Activated CD4-positive, alpha-beta T cell treated with anti-CD3 and anti-CD28 coated beads, Interleukin-2, amount 50 U/mL, for 4 hours (primary cell): Measurements from ENCODE around the gene PDLIM5.

ENCODE experiments used
- DNase-seq, 2 experiments: peaks; one replicate each; pipeline ENCODE4 v3.0.0-alpha.2; 2020

PDLIM5 gene

DNA sequence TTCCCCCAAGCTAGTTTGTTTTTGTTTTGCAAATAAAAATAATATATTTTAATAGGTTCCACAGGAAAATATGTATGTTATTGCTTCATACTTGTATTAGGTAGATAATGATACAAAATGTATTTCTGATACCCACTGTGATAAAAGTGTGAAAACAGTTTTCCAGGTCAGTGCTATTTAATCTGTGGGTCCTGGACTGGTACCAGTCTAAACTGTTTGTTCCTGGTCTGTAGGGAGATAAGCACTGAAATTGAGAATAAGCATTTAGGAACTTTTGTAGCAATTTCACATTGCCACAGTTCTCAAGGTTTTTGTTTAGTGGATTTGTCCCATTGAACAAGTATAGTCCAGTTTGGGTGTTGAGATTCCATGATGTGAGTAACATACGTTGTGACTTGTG lies 110.5 kb downstream of the PDLIM5 start:
- DNase-seq: no peak

DNA sequence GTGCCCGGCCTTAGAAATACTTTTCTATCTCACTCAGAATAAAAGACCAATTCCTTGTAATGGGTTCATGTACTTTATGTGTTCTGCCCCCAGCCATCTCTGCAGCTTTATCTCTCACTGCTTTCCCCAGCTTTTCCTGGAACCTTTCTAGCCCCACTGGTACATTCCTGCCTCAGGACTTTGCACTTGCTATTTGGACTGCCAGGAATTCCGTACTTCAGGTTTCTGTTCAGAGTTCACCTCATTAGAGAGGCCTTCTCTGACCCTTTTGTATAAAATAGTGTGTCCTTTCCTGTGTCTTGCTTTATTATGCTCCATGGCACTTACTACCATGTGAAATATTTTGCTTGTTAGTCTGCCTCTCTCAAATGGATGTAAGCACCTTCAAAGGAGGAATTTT lies 112.5 kb downstream of the PDLIM5 start:
- DNase-seq: no peak

DNA sequence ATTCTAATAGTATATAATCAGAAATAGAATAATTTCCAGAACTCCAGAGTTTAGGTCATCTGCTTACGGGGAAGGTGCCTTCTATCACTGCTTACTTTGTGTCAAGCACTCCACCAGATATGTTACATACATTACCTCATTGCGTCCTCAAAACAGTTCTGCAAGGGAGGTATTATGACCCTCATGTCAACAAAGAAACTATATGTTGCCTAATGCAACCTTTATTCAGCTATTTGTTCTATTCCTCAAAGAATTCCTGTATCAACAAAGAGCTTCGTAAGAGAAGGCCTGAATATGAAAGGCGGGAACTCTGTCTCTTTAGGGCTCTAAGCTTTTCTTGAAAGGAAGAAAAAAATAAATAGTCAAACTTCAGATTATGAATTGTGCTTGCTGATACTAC lies 114.7 kb downstream of the PDLIM5 start:
- DNase-seq: no peak

DNA sequence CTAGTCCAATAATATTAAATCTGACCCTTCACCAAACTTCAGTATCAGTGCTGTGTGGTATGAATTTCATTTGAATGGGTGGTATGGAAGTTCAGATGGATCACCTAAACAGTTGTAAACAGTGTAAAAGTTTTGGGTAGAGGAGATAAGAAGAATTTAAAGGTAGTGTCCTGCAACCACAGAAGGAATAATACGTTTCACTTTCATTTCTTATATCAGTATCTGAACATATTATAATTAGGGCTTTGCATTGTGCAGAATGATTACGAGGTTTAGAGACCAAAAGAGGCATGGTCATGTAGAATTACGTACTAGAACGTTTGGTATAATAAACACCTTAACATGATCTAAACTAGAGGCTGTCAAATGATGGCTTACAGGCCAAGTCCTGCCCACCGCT lies 116.1 kb downstream of the PDLIM5 start:
- DNase-seq: no peak

DNA sequence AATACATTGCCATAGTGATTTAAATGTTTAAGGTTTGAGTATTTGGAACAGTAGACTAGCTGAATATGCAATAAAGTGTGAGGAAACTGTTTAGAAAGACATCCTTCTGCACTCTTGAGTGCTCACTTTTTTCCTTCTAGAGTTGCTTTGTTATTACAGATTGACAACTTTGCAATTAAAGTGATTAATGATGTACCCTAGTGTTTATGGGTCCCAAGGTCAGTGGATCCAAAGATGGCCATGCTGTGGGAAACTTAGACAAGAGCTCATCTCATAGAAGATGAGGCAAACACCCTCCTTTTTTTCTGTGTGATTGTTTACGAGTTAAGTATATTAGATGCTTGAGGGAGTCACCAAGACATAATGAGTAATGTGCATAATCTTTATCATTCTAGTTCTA lies 118.8 kb downstream of the PDLIM5 start:
- no peak for DNase-seq

DNA sequence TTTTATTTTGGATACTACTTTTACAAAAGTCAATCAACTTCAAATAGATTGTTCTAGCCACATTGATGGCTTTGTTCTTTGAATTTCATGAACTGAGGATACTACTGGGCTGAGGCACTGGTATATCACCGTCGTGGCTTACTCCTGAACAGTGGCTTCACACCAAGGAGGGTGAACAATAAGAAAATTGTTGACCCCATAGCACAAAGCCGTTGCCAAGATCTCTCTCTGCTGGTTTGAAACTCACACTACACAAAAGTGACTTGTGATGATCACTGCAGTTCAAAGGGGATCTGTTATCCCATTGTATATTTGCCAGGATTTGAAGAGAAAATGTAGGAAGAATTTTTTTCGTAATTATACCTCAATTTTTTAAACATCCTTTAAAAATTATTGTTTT lies 119.6 kb downstream of the PDLIM5 start:
- DNase-seq: no peak

DNA sequence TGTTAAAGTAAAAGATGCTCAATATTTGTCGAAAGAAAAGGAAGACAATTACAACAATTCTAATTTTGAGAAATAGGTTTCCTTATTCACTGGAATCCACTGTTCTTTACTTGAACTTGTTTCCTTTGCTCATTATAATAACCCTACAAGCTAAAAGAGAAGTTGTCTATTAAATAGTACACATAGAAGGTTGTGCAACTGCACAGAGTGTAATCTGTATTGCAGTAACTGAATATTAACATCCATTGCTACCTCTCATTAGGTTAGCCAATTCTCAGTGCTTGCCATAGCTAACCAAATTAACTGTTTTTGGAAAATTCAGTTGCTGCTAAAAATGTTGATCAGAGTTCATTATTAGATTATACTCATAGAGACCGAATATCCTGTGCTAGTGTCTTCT lies 120.0 kb downstream of the PDLIM5 start:
- DNase-seq: no peak

DNA sequence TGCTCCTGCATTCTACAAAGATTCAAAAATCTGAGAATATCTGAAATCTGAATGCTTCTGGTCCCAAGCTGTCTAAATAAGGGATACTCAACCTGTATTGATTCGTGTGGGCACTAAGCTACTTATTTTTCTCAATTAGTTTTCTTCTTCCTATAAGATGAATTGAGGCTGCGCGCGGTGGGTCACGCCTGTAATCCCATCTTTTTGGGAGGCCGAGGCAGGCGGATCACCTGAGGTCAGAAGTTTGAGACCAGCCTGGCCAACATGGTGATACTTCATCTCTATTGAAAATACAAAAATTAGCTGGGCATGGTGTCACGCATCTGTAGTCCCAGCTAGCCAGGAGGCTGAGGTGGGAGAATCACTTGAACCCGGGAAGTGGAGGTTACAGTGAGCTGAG lies 122.3 kb downstream of the PDLIM5 start:
- no peak for DNase-seq

DNA sequence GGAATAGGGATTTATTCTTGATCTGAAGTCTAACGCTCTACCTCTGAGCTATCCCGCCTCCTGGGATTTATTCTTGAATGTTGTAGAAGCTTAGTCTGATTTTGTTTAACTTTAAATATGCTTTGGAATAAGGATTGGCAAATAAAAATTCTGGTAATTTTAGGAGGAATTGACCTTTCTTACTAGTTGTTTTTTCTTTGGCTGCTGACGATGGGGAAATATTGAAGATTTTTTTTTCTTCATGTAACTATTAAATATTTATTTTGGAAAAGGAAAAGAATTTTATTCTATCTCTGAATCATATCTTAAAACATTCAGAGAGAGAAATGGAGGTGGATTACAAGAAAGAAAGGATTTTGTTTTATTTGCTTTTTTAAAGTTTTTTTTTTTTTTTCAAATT lies 122.9 kb downstream of the PDLIM5 start:
- DNase-seq: no peak

DNA sequence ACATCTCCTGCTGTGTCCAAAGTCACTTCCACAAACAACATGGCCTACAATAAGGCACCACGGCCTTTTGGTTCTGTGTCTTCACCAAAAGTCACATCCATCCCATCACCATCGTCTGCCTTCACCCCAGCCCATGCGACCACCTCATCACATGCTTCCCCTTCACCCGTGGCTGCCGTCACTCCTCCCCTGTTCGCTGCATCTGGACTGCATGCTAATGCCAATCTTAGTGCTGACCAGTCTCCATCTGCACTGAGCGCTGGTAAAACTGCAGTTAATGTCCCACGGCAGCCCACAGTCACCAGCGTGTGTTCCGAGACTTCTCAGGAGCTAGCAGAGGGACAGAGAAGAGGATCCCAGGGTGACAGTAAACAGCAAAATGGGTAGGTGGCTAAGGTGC lies 123.9 kb downstream of the PDLIM5 start:
- no peak for DNase-seq

DNA sequence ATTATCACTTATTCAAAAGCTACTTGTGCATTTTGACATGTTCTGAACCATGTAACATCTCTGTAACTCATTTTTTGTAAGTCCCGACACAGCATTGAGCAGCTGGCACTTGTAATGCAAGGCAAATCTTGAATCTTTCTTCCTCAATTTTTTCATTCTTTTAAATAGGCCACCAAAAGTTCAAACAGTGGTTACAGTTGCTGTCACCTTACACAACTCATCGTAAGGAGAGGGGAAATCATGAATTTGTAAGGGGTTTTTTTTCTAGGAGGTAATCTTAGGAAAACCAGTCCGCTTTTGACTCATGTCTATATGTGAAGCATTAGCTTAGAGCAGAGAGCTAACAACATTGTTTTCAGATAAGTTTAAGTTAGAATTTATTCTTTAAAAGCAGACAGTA lies 124.5 kb downstream of the PDLIM5 start:
- no peak for DNase-seq

DNA sequence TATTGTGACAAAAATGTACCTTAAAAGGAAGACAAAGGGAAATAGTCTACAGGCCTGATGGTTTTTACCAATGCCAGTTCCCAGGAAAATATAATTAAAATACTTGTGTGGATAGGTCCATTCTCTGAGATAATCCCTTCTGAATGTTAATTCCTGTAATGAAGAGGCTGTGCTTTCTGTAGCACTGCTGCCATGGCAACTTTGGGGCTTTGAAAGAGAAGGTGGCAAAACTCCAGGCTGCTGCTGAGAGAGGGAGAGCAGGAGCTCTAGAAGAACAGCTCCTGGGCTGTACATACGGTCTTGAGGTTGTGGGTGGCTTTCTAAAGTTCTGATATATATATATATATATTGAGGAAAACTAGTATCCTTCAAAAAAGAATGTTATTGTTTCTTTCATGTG lies 125.4 kb downstream of the PDLIM5 start:
- DNase-seq: no peak

DNA sequence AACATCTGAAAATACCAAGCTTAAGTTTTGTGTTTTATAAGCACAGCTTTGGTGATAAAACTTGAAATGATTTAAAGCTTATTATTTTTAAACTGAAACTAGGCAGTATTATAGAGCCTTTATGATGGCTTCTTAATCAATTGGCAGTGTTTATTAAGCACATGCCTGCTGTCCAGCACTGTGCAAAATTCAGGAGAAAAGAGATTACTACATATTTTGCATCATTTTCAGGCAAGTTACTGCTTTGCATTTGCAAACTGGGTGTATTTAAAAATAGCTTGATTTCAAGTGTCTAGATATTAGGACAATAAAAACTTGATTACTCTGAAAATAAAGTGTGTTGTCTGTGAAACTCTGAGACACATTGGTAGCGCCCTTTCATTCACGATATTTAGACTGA lies 126.5 kb downstream of the PDLIM5 start:
- DNase-seq: no peak

DNA sequence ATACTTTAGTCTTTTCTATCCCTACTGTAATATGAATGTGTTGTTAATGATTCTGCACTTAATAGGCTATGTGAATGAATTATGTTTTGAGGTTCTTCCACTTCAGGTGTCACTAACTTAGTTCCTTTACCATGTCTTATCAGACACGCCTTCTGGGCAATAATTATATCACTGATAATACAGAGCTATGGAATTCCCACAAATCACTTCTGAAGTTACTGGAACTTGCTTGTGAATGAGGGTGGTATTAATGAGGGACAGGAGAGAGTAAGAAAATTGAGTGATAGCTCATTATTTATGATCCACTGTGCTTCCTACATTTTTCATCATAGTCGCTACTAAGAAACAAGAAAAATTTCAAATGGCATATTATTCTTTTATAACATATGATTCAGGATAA lies 130.0 kb downstream of the PDLIM5 start:
- DNase-seq: no peak

DNA sequence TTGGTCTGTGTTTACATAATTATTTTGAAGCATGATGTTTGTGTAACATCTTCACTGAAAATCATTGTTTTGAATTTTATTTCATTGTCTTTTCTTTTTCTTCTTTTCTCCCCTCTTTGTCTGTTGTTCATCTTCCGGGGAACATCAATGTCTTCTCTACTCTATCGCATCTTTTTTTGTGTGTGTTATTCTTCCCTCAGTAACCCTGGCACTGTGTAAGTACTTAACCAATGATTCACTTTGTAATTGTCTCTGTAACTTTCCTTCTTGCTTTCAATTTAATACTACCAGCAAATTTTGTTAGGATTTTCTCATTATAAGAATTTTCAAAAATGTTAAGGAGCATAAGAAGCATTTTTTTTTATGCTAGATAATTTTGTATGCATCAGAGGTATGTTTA lies 130.8 kb downstream of the PDLIM5 start:
- DNase-seq: no peak

DNA sequence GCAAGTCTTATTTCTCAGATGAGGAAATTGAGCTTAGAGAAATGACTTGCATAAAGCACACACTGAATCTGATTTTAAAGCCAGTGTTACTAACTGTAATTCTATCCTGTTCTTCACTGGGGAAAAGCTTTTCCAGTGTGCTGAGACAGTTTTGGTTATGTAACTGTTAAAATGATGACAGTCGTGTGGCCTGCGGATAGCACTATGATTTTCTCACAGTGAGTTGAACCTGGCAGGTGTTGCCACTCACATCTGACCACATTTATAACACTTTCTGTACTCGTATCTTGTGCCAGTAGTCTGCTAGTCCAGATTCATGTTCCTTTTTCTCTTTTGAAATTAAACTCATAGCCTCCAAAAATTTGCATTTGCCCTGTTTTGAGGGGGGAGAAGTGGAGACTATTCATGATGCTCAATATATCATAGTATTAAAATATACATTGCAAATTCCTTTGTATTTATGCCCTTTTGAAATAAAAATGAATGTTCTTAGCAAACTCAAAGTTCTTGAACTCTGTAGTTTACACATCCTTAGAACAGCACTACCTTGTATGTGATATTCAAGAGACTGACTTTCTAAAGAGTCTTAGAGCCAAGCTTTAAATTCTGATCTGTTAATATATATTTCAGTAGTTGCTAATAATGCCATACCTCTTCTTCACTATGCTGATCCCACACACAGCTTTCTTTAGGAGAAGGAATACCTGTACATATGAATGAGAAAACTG lies 132.3 kb downstream of the PDLIM5 start:
- no peak for DNase-seq

DNA sequence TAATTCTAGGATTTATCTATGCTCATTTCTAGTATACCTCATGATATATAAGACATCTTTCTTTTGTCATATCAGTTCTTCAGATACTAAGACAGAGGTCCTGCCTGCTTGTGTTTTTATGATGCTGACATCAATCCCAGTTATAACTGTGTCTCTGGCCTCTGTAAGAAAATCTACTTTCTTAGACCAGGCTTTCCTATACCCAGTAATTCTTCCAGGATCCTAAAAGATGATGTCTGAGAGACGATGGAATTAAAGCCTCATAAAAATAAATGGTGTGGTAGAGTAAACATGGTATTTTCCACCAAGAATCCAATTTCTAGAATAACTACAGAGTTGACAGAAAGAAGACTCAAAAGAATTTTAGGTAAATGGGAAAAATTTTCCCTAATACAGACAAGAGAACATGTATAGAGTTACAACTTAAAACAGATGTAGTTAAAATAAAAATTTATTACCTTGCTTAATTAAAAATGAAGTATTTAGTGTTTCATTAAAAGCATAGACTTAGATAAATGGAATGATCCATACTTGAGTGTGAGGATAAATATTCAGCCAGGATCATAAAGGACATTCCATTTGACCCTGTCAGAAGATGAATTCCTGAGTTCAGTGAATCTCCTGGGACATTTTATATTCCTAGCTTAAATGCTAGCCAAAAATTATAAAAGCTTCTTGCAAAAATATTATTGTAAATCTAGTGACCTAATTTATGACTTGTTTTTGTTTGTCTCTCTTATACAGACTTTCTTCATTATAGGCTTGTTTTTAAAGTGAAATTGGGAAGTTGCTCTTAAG lies 137.4 kb downstream of the PDLIM5 start:
- DNase-seq: no peak

DNA sequence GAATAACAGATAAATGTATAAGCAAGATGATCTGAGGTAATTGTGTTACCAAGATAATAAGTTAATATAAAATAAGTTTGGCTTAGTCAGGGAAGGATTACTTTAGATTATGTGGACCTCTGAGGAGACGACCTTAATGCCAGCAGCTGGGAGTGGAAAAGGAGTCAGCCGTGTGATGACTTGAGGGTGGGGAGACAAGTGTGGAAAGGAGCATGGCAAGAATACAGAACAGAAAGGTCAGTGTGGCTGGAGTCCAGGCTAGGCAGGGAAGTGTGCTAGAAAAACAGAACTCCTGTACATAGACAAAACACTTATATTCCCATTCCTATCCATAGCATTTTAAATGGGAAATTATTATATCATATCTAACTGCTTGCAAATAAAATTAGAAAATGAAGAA lies 138.8 kb downstream of the PDLIM5 start:
- DNase-seq: no peak

DNA sequence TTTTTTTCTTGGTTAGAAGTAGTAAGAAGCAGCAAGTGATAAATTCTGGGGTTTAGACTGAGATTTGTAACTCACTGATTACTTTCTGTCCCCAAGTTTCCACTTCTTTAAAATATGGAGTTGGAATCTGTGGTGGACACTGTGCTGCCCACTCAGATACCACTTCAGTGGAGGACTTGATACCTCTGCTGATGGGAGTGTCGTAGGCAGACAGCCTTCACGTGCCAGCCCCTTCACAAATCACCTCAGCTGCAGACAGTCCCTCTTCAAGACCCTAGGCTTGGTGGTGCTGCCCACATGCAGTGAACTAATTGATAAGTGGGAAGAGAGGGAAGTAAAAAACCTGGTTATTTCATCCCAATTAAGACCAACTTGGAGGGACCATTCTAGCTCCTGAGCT lies 139.5 kb downstream of the PDLIM5 start:
- DNase-seq: no peak

DNA sequence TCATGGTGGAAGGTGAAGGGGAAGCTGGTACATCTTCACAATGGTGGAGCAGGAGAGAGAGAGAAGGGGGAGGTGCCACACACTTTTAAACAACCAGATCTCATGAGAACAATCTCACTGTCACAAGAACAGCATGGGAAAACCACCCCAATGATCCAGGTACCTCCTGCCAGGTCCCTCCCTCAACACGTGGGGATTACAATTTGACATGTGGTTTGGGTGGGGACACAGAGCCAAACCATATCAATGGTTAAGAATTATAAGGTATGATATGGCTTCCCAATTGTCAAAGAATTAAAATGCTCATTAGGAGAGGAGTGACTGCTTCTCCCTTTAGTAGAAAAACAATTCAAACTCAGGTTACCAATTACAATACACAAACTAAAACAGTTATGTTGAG lies 143.3 kb downstream of the PDLIM5 start:
- no peak for DNase-seq

DNA sequence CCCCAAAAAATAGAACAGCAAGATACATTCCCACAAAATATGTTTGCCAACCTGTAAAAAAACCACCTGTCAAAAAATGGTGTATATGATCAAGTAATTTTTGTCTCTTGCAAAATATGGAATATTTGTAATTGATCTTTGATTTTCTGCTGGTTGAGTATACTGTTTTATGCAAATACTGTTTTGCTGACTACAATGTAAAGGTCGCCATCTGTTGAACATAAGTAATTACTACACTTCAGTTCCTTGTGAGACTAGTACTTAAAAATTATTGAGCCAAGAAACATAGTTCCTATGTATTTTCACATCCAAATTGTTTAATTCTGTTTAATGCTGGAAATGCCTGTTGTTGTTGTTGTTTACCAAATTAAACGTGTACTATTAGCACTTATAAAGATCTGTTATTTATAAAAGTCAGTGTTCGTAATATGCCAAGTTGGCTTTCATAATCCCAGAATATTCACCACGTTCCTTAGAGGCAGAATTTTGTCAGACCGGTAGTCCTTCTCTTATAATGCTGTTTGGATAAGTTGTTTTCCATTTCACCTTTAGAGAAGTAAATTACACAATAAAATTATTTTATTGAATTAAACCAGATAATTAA lies 144.2 kb downstream of the PDLIM5 start:
- DNase-seq: no peak

DNA sequence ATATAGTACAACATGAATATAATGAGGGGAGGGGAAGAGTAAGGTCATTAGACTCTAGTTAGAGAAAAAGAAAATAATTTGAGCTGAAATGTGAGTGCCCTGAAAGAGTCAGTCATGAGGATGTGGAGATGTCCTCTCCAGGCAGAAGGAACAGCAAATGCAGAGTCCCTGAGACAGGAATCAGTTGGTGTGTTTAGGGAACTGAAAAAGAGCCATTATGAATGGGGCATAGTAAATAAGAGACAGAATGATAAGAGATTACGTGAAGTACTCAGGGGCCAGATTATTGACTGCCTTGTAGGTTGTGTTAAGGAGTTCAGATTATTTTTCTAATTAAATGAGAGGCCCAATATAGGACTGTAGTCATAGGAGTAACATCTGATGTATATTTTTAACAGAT lies 147.0 kb downstream of the PDLIM5 start:
- DNase-seq: no peak

DNA sequence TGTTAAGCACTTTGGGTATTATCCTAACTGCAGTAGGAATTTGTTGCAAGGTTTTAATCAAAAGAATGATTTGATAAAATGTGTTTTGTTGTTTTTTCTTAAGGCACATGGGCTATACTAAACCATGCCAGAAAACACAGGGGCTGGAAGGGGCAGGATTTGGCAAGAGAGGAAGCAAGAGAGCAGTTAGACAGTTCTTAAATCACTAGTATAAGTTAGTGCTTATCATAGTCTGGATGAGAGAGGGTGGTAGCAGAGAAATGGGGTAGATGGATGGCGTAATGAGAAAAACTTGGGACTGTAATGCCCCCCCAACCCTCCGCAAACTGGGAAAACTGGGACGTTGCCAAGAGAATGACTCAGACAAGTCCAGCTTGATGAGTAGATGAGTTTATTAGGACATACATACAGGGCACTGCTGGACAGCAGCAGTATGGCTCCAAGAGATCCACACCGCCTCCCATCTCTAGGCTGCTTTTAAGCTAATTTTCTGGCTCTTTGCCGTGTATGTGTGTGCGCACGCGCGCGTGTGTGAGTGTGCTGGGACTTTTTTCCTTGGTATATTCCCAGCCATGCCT lies 151.5 kb downstream of the PDLIM5 start:
- DNase-seq: no peak

DNA sequence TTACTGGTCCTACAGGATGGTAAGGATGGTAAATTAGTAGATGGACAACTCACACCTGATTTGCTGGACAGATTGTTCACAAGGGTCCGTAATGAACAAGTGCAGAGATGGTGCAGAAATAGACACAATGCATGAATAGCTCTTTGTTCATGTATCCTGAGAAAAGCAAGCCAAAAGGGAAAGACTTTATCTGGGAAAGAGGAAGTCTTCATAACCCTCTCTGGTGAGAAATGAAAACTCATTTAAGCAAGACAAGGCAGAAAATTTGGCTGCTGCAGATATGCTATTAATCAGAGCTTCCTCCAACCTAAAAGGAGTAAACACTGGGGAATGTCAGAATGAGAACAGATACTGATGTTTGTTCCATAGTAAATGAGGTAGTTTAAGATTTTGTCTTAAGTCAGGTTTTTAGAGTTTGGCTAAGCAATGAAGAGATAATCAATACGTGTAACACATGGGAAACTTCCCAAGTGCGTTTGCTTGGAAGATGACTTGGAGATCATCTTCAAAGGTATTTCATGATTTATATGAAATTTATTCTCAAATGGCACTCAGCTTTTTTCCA lies 153.6 kb downstream of the PDLIM5 start:
- DNase-seq: no peak
